HFFc6 (cell line): ENCODE data around the gene TSPAN18. TPM values are rescaled to one million over a fixed set of nuclear protein-coding genes. Genes with fewer than 3 reads are reported as not detected.

Experiments used
- DNase-seq: peaks from one replicate; pipeline ENCODE4 v3.0.0-alpha.2; 2018
- H3K27ac Mint-ChIP-seq: 2 replicates; pipeline ENCODE4 v1.8.0; 2020; ENCODE audit warnings: mild to moderate bottlenecking, mixed read lengths
- H3K27me3 Mint-ChIP-seq: 2 replicates; pipeline ENCODE4 v1.8.0; 2021; ENCODE audit warnings: mild to moderate bottlenecking, moderate library complexity, mixed read lengths; ENCODE audit not compliant: insufficient read depth
- H3K36me3 Mint-ChIP-seq: 2 replicates; pipeline ENCODE4 v1.8.0; 2021; ENCODE audit warnings: low read depth, mixed read lengths
- H3K4me1 Mint-ChIP-seq: 2 replicates; pipeline ENCODE4 v1.8.0; 2020; ENCODE audit warnings: low read depth, mixed read lengths
- H3K4me3 Mint-ChIP-seq: 2 replicates; pipeline ENCODE4 v1.8.0; 2020; ENCODE audit warnings: mild to moderate bottlenecking, moderate library complexity, mixed read lengths
- H3K9me3 Mint-ChIP-seq: 2 replicates; pipeline ENCODE4 v1.8.0; 2020; ENCODE audit warnings: mild to moderate bottlenecking, mixed read lengths
- CTCF ChIP-seq: fragments of 200-600 bp; sonication (generic); IDR thresholded peaks from 2 replicates; pipeline ENCODE4 v1.5.0; 2021; ENCODE audit warnings: antibody characterized with exemption, mild to moderate bottlenecking
- total RNA-seq, 6 experiments: library from RNA; stranded (reverse); fragmentation: NEBNext Ultra II Directional; extraction: Animal tissue kit (Norgen Biotek cat#: 25700); gene quantifications; 2 replicates in 1 of 6; 3 replicates in 5 of 6; pipeline ENCODE4 v1.2.3, GENCODE V29; 2021

Gene TSPAN18
- total RNA-seq, 6 experiments from 2014 or later, result 0.09 TPM; not detected in 5

GRCh38 chr11:44970293-44970692, 243.5 kb downstream of the TSPAN18 start:
- DNase-seq, result no peak
- no peak overlapping the region for H3K27ac Mint-ChIP-seq
- H3K9me3 Mint-ChIP-seq, result no peaks in the 10 kb centered on the region
- H3K36me3 Mint-ChIP-seq, result no peaks in the 10 kb centered on the region
- H3K4me1 Mint-ChIP-seq, result no peaks in the 10 kb centered on the region
- H3K27me3 Mint-ChIP-seq, result peaks cover 43% of the 10 kb centered on the region
- TF ChIP-seq CTCF, result no peak
- H3K4me3 Mint-ChIP-seq, result no peak overlapping the region

GRCh38 chr11:44971185-44971584, 244.4 kb downstream of the TSPAN18 start:
- no peak for TF ChIP-seq CTCF
- Mint-ChIP-seq H3K36me3 (no peaks in the 10 kb centered on the region), H3K27me3 (peaks cover 35% of the 10 kb centered on the region), H3K27ac (no peak overlapping the region), H3K9me3 (no peaks in the 10 kb centered on the region), H3K4me1 (no peaks in the 10 kb centered on the region), H3K4me3 (no peak overlapping the region)
- no peak for DNase-seq

GRCh38 chr11:44972746-44973435, 246.1 kb downstream of the TSPAN18 start:
- Mint-ChIP-seq H3K27ac (no peak overlapping the region), H3K27me3 (peaks cover 33% of the 10 kb centered on the region), H3K4me3 (no peak overlapping the region), H3K4me1 (no peaks in the 10 kb centered on the region; the same call in 1 of the 2 replicates), H3K9me3 (no peaks in the 10 kb centered on the region), H3K36me3 (no peaks in the 10 kb centered on the region)
- TF ChIP-seq CTCF, result no peak
- DNase-seq, result no peak

- H3K36me3 Mint-ChIP-seq, result no peaks in the 10 kb centered on the region
- peaks cover 33% of the 10 kb centered on the region for H3K27me3 Mint-ChIP-seq
- H3K4me1 Mint-ChIP-seq, result no peaks in the 10 kb centered on the region; the same call in 1 of the 2 replicates
- DNase-seq, result no peak
- H3K27ac Mint-ChIP-seq, result no peak overlapping the region
- H3K9me3 Mint-ChIP-seq, result no peaks in the 10 kb centered on the region
- TF ChIP-seq CTCF, result no peak
- H3K4me3 Mint-ChIP-seq, result no peak overlapping the region
Measured at GRCh38 chr11:44973632-44974401, 247.1 kb downstream of the TSPAN18 start.

GRCh38 chr11:44974402-44975000, 247.7 kb downstream of the TSPAN18 start:
- Mint-ChIP-seq H3K27ac (no peak overlapping the region), H3K27me3 (peaks cover 35% of the 10 kb centered on the region), H3K36me3 (no peaks in the 10 kb centered on the region), H3K4me1 (no peaks in the 10 kb centered on the region; the same call in 1 of the 2 replicates), H3K4me3 (no peak overlapping the region), H3K9me3 (no peaks in the 10 kb centered on the region)
- DNase-seq, result no peak
- no peak for TF ChIP-seq CTCF
